ENCODE measurements around the gene SLC39A11. TPM values are rescaled to one million over a fixed set of nuclear protein-coding genes. Genes with fewer than 3 reads are reported as not detected.

SLC39A11 gene
- total and polyA plus RNA-seq, 2 of the 13 experiments (the other 11 are each of a cell fraction or from before 2014, with no cell fraction given) = 17.2 to 31.5 TPM

GRCh38 chr17:73003487-73003886, 89.0 kb downstream of the SLC39A11 start (continued):
- TF ChIP-seq MYPOP (CRISPR knock-in tag; IDR thresholded peaks at IDR 0.05) = no peak
- TF ChIP-seq SP1 (IDR thresholded peaks at IDR 0.05) = no peak
- TF ChIP-seq SP1 (CRISPR knock-in tag; IDR thresholded peaks at IDR 0.05) = no peak
- no peak for TF ChIP-seq ZNF34 (CRISPR knock-in tag; IDR thresholded peaks at IDR 0.05; ENCODE audit: borderline replicate concordance)
- peak; percentile 31; the same call in 1 of the 2 replicates for TF ChIP-seq SALL1 (CRISPR knock-in tag; IDR thresholded peaks at IDR 0.05)
- no peak for TF ChIP-seq RBAK (CRISPR knock-in tag; IDR thresholded peaks at IDR 0.05)
- no peak for TF ChIP-seq USF2 (IDR thresholded peaks at IDR 0.05; ENCODE audit: low read depth, low read length)
- no peak for TF ChIP-seq USF2 (CRISPR knock-in tag; IDR thresholded peaks at IDR 0.05; ENCODE audit: borderline replicate concordance)
- no peak for TF ChIP-seq MXD4 (CRISPR knock-in tag; IDR thresholded peaks at IDR 0.05)
- 0 out of 2 replicates have a peak, but pooled peaks have one; percentile 42 for TF ChIP-seq ZFX (CRISPR knock-in tag; IDR thresholded peaks at IDR 0.05; ENCODE audit: low read depth)
- TF ChIP-seq ZNF547 (CRISPR knock-in tag; IDR thresholded peaks at IDR 0.05) = 0 out of 2 replicates have a peak, but pooled peaks have one; percentile 40
- no peak for TF ChIP-seq ZUFSP (CRISPR knock-in tag; IDR thresholded peaks at IDR 0.05; ENCODE audit: borderline replicate concordance)
- no peak for TF ChIP-seq SAFB2 (CRISPR knock-in tag; IDR thresholded peaks at IDR 0.05; ENCODE audit: borderline replicate concordance, low read depth)
- no peak for TF ChIP-seq ZNF329 (CRISPR knock-in tag; IDR thresholded peaks at IDR 0.05; ENCODE audit: low read depth)
- peak; percentile 71 for TF ChIP-seq STAG1 (CRISPR knock-in tag; IDR thresholded peaks at IDR 0.05)
- no peak for TF ChIP-seq NFE2L1 (CRISPR knock-in tag; IDR thresholded peaks at IDR 0.05; ENCODE audit: borderline replicate concordance)
- TF ChIP-seq SAP130 (CRISPR knock-in tag; IDR thresholded peaks at IDR 0.05; ENCODE audit: low read depth) = peak; percentile 27; the same call in 1 of the 2 replicates
- TF ChIP-seq CEBPG (CRISPR knock-in tag; IDR thresholded peaks at IDR 0.05) = peak; percentile 49; the same call in 1 of the 2 replicates
- peak; percentile 41 for TF ChIP-seq ZNF883 (CRISPR knock-in tag; IDR thresholded peaks at IDR 0.05; ENCODE audit: not compliant biosample characterization)
- TF ChIP-seq ZNF496 (CRISPR knock-in tag; IDR thresholded peaks at IDR 0.05; ENCODE audit: insufficient replicate concordance) = no peak
- TF ChIP-seq HMGXB3 (CRISPR knock-in tag; IDR thresholded peaks at IDR 0.05; ENCODE audit: borderline replicate concordance) = no peak
- no peak for TF ChIP-seq ZFP90 (CRISPR knock-in tag; IDR thresholded peaks at IDR 0.05; ENCODE audit: borderline replicate concordance)

All from HepG2 (cell line).